Measurements from ENCODE around the gene METRNL. TPM values are rescaled to one million over a fixed set of nuclear protein-coding genes. Genes with fewer than 3 reads are reported as not detected.

METRNL gene
- total RNA-seq, 2 experiments from 2014 or later = 16.9 to 23.3 TPM

- no peaks in the 10 kb centered on the region for H3K9me2 ChIP-seq (ENCODE audit: insufficient read depth, low read length)
- H4K20me1 ChIP-seq (ENCODE audit: insufficient read depth, low read length) = no peaks in the 10 kb centered on the region
- intact Hi-C loops (cut with micrococcal nuclease; ENCODE audit: unreplicated experiment) = no loop called here
- no peaks in the 10 kb centered on the region for H3K9me3 ChIP-seq (ENCODE audit: low read length)
- TF ChIP-seq EZH2phosphoT487 (IDR thresholded peaks at IDR 0.05; ENCODE audit: borderline replicate concordance, low read depth, low read length) = no peak
- no peaks in the 10 kb centered on the region for H3K79me2 ChIP-seq (ENCODE audit: insufficient read depth, low read depth, low read length)
- no TSS peak for BruUV-seq (replicated peaks)
- no peak overlapping the region for H2AFZ ChIP-seq (ENCODE audit: low read length)
- ChIA-PET CTCF (ENCODE audit: unreplicated experiment) (no interaction called here), POLR2A (no interaction called here)
- peaks cover 8% of the 10 kb centered on the region for H3K4me1 ChIP-seq (ENCODE audit: insufficient read depth, low read length, poor library complexity, severe bottlenecking)
- DNase-seq (ENCODE audit: low spot score) = no peak
- no peaks in the 10 kb centered on the region for H3K36me3 ChIP-seq (ENCODE audit: insufficient read depth, low read length)
- no peak overlapping the region for H3K4me2 ChIP-seq (ENCODE audit: low read length)
- no peak overlapping the region for H3K4me3 ChIP-seq (ENCODE audit: low read depth, low read length, poor library complexity, severe bottlenecking)
- H3K27ac ChIP-seq (ENCODE audit: low read depth, low read length, poor library complexity, severe bottlenecking) = no peak overlapping the region
Observed at GRCh38 chr17:83108709-83109108, 29.3 kb downstream of the METRNL start.

- Histone ChIP-seq H3K9me3 (ENCODE audit: low read length) (no peaks in the 10 kb centered on the region), H3K4me1 (ENCODE audit: insufficient read depth, low read length, poor library complexity, severe bottlenecking) (peaks cover 8% of the 10 kb centered on the region), H3K4me3 (ENCODE audit: low read depth, low read length, poor library complexity, severe bottlenecking) (no peak overlapping the region), H3K79me2 (ENCODE audit: insufficient read depth, low read depth, low read length) (no peaks in the 10 kb centered on the region), H3K27ac (ENCODE audit: low read depth, low read length, poor library complexity, severe bottlenecking) (no peak overlapping the region), H4K20me1 (ENCODE audit: insufficient read depth, low read length) (no peaks in the 10 kb centered on the region), H3K9me2 (ENCODE audit: insufficient read depth, low read length) (no peaks in the 10 kb centered on the region), H3K36me3 (ENCODE audit: insufficient read depth, low read length) (no peaks in the 10 kb centered on the region), H2AFZ (ENCODE audit: low read length) (no peak overlapping the region), H3K4me2 (ENCODE audit: low read length) (no peak overlapping the region)
- intact Hi-C loops (cut with micrococcal nuclease; ENCODE audit: unreplicated experiment) = no loop called here
- DNase-seq (ENCODE audit: low spot score) = no peak
- TF ChIP-seq CTCF (conservative IDR thresholded peaks at IDR 0.05; ENCODE audit: low read length) (no peak), EZH2phosphoT487 (IDR thresholded peaks at IDR 0.05; ENCODE audit: borderline replicate concordance, low read depth, low read length) (no peak)
- ChIA-PET CTCF (ENCODE audit: unreplicated experiment) (no interaction called here), POLR2A (no interaction called here)
- no TSS peak for BruUV-seq (replicated peaks)
Observed at GRCh38 chr17:83109386-83109785, 30.0 kb downstream of the METRNL start.

- CTCF ChIA-PET (ENCODE audit: unreplicated experiment) = no interaction called here
- POLR2A ChIA-PET = no interaction called here
- no peak overlapping the region for H3K27ac ChIP-seq (ENCODE audit: low read depth, low read length, poor library complexity, severe bottlenecking)
- H2AFZ ChIP-seq (ENCODE audit: low read length) = no peak overlapping the region
- TF ChIP-seq EZH2phosphoT487 (IDR thresholded peaks at IDR 0.05; ENCODE audit: borderline replicate concordance, low read depth, low read length) = no peak
- TF ChIP-seq CTCF (conservative IDR thresholded peaks at IDR 0.05; ENCODE audit: low read length) = no peak
- H3K9me3 ChIP-seq (ENCODE audit: low read length) = no peaks in the 10 kb centered on the region
- no peaks in the 10 kb centered on the region for H3K79me2 ChIP-seq (ENCODE audit: insufficient read depth, low read depth, low read length)
- no peaks in the 10 kb centered on the region for H3K36me3 ChIP-seq (ENCODE audit: insufficient read depth, low read length)
- DNase-seq (ENCODE audit: low spot score) = no peak
- intact Hi-C loops (cut with micrococcal nuclease; ENCODE audit: unreplicated experiment) = no loop called here
- H3K4me1 ChIP-seq (ENCODE audit: insufficient read depth, low read length, poor library complexity, severe bottlenecking) = peaks cover 8% of the 10 kb centered on the region
- BruUV-seq (replicated peaks) = no TSS peak
- no peak overlapping the region for H3K4me3 ChIP-seq (ENCODE audit: low read depth, low read length, poor library complexity, severe bottlenecking)
- H4K20me1 ChIP-seq (ENCODE audit: insufficient read depth, low read length) = no peaks in the 10 kb centered on the region
- no peak overlapping the region for H3K4me2 ChIP-seq (ENCODE audit: low read length)
- no peaks in the 10 kb centered on the region for H3K9me2 ChIP-seq (ENCODE audit: insufficient read depth, low read length)
Observed at GRCh38 chr17:83109793-83110645, 30.6 kb downstream of the METRNL start.

Data from OCI-LY7 (cell line).